Measurements from ENCODE around the gene AP2A1.

GRCh38 chr19:49818649-49819370 is 52.0 kb downstream of the AP2A1 start:
- TF ChIP-seq CTCF (conservative IDR thresholded peaks at IDR 0.05) (no peak), ZFX (IDR thresholded peaks at IDR 0.05) (peak; percentile 36; the same call in 1 of the 2 replicates)
